Adipocyte (in vitro differentiated cells): ENCODE measurements around the gene RND2.
"Not testable (repeated sequence)": the region's sequence is repeated elsewhere in the genome, so short reads cannot be mapped to it uniquely, and the experiment has no call there.

Experiments used
- DNase-seq: peaks from one replicate; pipeline ENCODE4 v3.0.0-alpha.2; 2015; ENCODE audit warnings: low read depth
- H3K27me3 ChIP-seq: replicated peaks from 2 replicates; pipeline ENCODE4 v1.7.0; 2013; ENCODE audit warnings: mild to moderate bottlenecking, low read length, moderate library complexity; ENCODE audit not compliant: control insufficient read depth, insufficient read depth
- H3K36me3 ChIP-seq: 2 replicates; pipeline ENCODE4 v1.7.0; 2013; ENCODE audit warnings: low read length, mild to moderate bottlenecking, moderate library complexity; ENCODE audit not compliant: control insufficient read depth, insufficient read depth, severe bottlenecking
- H3K4me1 ChIP-seq: 2 replicates; pipeline ENCODE4 v1.7.0; 2013; ENCODE audit warnings: mild to moderate bottlenecking, low read length, moderate library complexity; ENCODE audit not compliant: control insufficient read depth, insufficient read depth
- H3K4me3 ChIP-seq: 2 replicates; pipeline ENCODE4 v1.7.0; 2013; ENCODE audit warnings: mild to moderate bottlenecking, low read length, moderate library complexity
- H3K9ac ChIP-seq: 2 replicates; pipeline ENCODE4 v1.7.0; 2013; ENCODE audit warnings: mild to moderate bottlenecking, low read length, moderate library complexity
- H3K9me3 ChIP-seq: 2 replicates; pipeline ENCODE4 v1.7.0; 2013; ENCODE audit warnings: mild to moderate bottlenecking, low read length, moderate library complexity; ENCODE audit not compliant: control insufficient read depth

The RND2 gene

DNA sequence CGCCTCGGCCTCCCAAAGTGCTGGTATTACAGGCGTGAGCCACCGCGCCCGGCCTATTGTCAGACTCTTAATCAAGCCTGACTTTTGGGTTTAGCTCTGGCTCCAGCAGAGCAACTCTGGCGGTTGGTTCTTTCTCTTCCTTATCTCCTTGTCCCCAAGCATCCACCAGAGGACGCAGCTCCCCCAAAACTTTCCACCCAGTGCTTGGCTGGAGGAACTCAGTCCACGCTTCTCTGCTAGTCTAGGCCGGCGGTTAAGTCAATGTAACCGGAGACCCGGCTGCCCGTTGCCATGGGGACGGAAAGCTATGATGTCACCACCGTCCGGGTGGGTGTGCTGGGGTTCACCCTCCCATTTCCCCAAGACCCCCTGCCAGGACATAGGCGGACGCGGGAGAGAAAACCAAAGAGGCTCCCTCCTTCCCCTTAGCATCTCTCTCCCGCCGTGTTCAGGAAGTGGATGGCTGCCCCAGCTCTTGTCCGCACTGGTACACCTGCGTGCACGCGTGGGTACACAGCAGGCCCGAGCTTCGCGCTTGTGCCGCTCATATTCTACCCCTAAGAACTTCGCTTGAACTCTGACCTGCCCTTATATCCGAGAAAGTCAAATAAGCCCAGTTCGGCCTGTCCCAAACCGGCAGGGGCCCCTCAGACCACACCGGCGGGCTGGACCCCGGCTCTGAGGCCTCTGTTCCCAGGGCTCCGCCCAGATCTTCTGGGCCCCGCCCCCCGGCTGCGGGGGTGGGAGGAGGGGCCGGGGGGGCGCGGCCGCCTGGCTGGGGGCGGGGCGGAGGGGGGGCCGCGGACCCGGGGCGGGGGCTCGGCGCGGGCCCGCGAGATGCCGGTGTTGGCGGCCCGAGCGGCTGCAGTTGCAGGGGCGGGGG, at the start of gene RND2:
Gene RND2 (plus strand): TSS at position 825 of the 883 bp plus-strand sequence. CDS start 117 bp downstream, outside the sequence.
- H3K27me3 ChIP-seq = no peaks in the 10 kb centered on the region
- peak within 1 kb of the TSS; percentile 81 for H3K4me3 ChIP-seq
- no peaks in the 10 kb centered on the region for H3K36me3 ChIP-seq
- peak within 1 kb of the TSS; percentile 69 for H3K9ac ChIP-seq
- DNase-seq = peak; percentile 98
- H3K4me1 ChIP-seq = peaks cover 15% of the 10 kb centered on the region
- no peaks in the 10 kb centered on the region for H3K9me3 ChIP-seq

GRCh38 chr17:42975265-42975664, 49.8 kb upstream of the RND2 start:
- Histone ChIP-seq H3K9me3 (no peaks in the 10 kb centered on the region), H3K9ac (no peak overlapping the region), H3K36me3 (no peaks in the 10 kb centered on the region), H3K4me1 (peaks cover 8% of the 10 kb centered on the region), H3K27me3 (no peaks in the 10 kb centered on the region), H3K4me3 (no peak overlapping the region)
- DNase-seq = no peak

DNA sequence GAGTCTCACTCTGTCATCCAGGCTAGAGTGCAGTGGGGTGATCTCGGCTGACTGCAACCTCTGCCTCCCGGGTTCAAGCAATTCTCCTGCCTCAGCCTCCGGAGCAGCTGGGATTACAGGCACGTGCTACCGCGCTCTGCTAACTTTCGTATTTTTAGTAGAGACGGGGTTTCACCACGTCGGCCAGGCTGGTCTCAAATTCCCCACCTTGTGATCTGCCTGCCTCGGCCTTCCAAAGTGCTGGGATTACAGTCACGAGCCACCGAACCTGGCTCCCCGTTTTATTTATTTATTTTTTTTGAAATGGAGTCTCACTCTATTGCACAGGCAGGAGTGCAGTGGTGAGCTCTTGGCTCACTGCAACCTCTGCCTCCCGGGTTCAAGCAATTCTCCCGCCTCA, 49.3 kb upstream of the RND2 start:
- not testable (repeated sequence) for H3K36me3 ChIP-seq, H3K9me3 ChIP-seq, DNase-seq, H3K9ac ChIP-seq, H3K27me3 ChIP-seq, H3K4me3 ChIP-seq, H3K4me1 ChIP-seq

DNA sequence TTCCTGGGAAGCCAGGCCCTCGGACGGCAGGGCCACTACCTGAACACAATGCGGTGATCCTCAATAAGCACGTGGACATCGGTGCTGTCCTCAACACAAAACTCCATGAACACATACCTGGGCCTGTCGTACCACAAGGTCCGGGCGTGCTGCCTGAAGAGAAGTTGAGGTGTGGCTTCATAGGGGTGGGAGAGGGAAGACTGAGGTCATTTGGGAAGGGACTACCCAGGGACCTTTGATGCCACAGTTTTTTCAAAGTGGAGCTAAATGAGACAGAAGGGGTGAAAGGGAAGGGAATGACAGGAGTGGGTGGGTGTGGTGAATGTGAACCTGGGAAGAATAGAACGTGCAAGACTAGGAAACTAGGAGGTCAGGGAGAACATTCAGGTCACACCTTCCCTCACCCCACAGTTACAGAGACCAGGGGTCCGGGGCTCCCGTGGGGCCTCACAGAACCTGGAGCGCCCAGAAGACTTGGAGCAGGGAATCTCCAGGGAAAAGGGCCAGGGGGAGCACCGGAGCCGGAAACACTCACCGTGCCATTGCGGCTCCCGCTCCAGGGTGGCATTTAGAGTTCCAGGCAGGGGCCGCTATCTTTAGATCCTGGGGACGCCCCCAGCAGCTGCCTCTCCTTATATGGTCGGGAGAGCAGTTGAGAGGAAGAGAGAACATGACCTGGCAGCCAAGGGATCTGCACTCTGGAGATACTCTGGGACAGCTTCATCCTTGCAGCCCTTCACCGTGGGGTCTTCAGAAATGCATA, 45.3 kb upstream of the RND2 start, which contains the start of gene PTGES3L:
Gene PTGES3L (minus strand): TSS at position 570 of the 763 bp plus-strand sequence. CDS start 27 bp downstream, at position 543.
- no peaks in the 10 kb centered on the region for H3K9me3 ChIP-seq
- H3K4me3 ChIP-seq = peak within 1 kb of the TSS; percentile 90
- H3K27me3 ChIP-seq = no peaks in the 10 kb centered on the region
- peak; percentile 54 for DNase-seq
- peaks cover 23% of the 10 kb centered on the region for H3K4me1 ChIP-seq
- H3K9ac ChIP-seq = peak within 1 kb of the TSS; percentile 85
- no peaks in the 10 kb centered on the region for H3K36me3 ChIP-seq

- H3K4me1 ChIP-seq = peaks cover 30% of the 10 kb centered on the region
- no peaks in the 10 kb centered on the region for H3K27me3 ChIP-seq
- H3K4me3 ChIP-seq = peak within 1 kb of the TSS; percentile 90
- peak; percentile 97 for DNase-seq
- H3K9me3 ChIP-seq = no peaks in the 10 kb centered on the region
- no peaks in the 10 kb centered on the region for H3K36me3 ChIP-seq
- peak within 1 kb of the TSS; percentile 85 for H3K9ac ChIP-seq
These were observed 44.7 kb upstream of the RND2 start, which contains the start of gene RUNDC1 for GRCh38 chr17:42980274-42980765. Gene RUNDC1 (plus strand): TSS chr17:42980565. CDS start chr17:42980577, 12 bp downstream.

DNA sequence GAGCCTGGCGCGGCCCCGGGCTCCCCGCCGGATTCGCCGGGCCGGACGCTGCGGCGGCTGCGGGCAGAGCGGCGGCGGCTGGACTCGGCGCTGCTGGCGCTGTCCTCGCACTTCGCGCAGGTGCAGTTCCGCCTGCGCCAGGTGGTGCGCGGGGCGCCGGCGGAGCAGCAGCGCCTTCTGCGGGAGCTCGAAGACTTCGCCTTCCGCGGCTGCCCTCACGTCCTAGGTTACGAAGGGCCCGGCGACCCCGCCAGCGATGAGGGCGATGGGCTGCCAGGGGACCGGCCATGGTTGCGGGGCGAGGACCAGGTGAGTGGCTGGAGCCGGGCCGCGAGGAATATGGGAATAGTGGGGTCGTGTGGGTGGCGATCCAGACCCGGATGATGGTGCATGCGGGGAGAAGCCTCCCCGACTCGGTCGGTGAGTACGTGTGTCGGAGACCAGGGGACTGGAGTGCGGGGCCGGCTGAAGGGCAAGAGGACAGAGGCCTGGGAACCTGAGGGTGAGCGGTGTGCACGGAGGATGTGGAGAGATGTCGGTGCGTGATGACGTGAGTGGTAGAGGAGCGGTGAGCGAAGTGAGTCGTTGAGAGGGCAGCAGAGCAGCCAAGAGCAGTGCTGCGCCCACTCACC, 44.1 kb upstream of the RND2 start:
- H3K27me3 ChIP-seq = no peaks in the 10 kb centered on the region
- H3K36me3 ChIP-seq = no peaks in the 10 kb centered on the region
- H3K4me1 ChIP-seq = peaks cover 35% of the 10 kb centered on the region
- DNase-seq = peak; percentile 74
- peak overlapping the region; percentile 85 for H3K9ac ChIP-seq
- no peaks in the 10 kb centered on the region for H3K9me3 ChIP-seq
- H3K4me3 ChIP-seq = peak overlapping the region; percentile 90

- Histone ChIP-seq H3K9me3 (no peaks in the 10 kb centered on the region), H3K36me3 (no peaks in the 10 kb centered on the region), H3K4me1 (peaks cover 46% of the 10 kb centered on the region), H3K9ac (no peak overlapping the region), H3K27me3 (no peaks in the 10 kb centered on the region), H3K4me3 (peak overlapping the region; percentile 90)
- DNase-seq = no peak
These were observed 42.8 kb upstream of the RND2 start for GRCh38 chr17:42982266-42982665.

- no peak for DNase-seq
- H3K4me3 ChIP-seq = peak overlapping the region; percentile 19
- no peaks in the 10 kb centered on the region for H3K27me3 ChIP-seq
- H3K9ac ChIP-seq = peak overlapping the region; percentile 47
- H3K9me3 ChIP-seq = no peaks in the 10 kb centered on the region
- H3K4me1 ChIP-seq = peaks cover 67% of the 10 kb centered on the region
- H3K36me3 ChIP-seq = peaks cover 21% of the 10 kb centered on the region
These were observed 39.8 kb upstream of the RND2 start for GRCh38 chr17:42985225-42985624.

DNA sequence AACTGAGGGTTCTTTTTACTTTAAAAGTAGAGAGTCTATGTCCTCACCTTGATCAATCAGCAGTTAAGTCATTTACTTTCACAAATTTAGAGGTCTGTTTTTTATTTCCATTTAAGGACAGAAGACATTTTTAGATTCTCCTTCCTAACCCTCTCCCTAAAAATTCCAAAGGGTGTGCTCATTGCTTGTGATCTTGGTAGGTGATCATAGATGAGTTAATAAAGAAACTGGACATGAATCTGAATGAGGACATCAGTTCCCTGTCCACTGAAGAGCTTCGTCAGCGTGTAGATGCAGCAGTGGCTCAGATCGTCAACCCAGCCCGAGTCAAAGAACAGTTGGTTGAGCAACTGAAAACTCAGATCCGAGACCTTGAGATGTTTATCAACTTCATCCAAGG, 35.9 kb upstream of the RND2 start:
- H3K36me3 ChIP-seq = peaks cover 49% of the 10 kb centered on the region

GRCh38 chr17:42989726-42990652, 35.0 kb upstream of the RND2 start:
- Histone ChIP-seq H3K4me3 (peak overlapping the region; percentile 26), H3K27me3 (no peaks in the 10 kb centered on the region), H3K9ac (peak overlapping the region; percentile 58), H3K36me3 (peaks cover 57% of the 10 kb centered on the region), H3K9me3 (no peaks in the 10 kb centered on the region), H3K4me1 (peaks cover 62% of the 10 kb centered on the region)
- peak; percentile 46 for DNase-seq

More for the DNA sequence above, 35.9 kb upstream of the RND2 start:
- Histone ChIP-seq H3K4me3 (no peak overlapping the region), H3K9me3 (no peaks in the 10 kb centered on the region), H3K4me1 (peaks cover 70% of the 10 kb centered on the region), H3K9ac (peak overlapping the region; percentile 0), H3K27me3 (no peaks in the 10 kb centered on the region)
- DNase-seq = no peak
